Heart left ventricle (tissue), 16 donors: ENCODE measurements around the gene SBSN. TPM values are rescaled to one million over a fixed set of nuclear protein-coding genes. Genes with fewer than 3 reads are reported as not detected.
"Not testable (repeated sequence)": the region's sequence is repeated elsewhere in the genome, so short reads cannot be mapped to it uniquely, and the experiment has no call there.

ENCODE experiments used
- ATAC-seq, 4 donors: fragments of 200-7000 bp; cut with Tn5 transposase; one replicate each; pipeline ENCODE4 v1.9.1; 2020 to 2022; ENCODE audit warnings: moderate library complexity in 4 of 4, mild to moderate bottlenecking in 3 of 4, moderate number of reproducible peaks in 1 of 4
- DNase-seq, 5 donors: peaks; one replicate each; pipeline ENCODE4 v3.0.0-alpha.2; 2020
- H3K27ac ChIP-seq, 12 donors: fragments of 200-600 bp; sonication (generic) in 4 of 12; one replicate each; pipeline versions ENCODE4 v1.5.0 to v1.8.0; 2016 to 2022; ENCODE audit warnings: mild to moderate bottlenecking in 2 of 12
- H3K27me3 ChIP-seq, 9 donors: fragments of 200-600 bp; sonication (generic) in 2 of 9; one replicate each; pipeline versions ENCODE4 v1.5.1 to v1.8.0; 2016 to 2022; ENCODE audit warnings: mild to moderate bottlenecking in 3 of 9
- H3K36me3 ChIP-seq, 9 donors: fragments of 200-600 bp; sonication (generic) in 2 of 9; one replicate each; pipeline versions ENCODE4 v1.5.0 to v1.8.0; 2018 to 2022; ENCODE audit warnings: mild to moderate bottlenecking in 2 of 9
- H3K4me1 ChIP-seq, 12 donors: fragments of 200-600 bp; sonication (generic) in 4 of 12; one replicate each; pipeline versions ENCODE4 v1.5.0 to v1.8.0; 2016 to 2022; ENCODE audit warnings: mild to moderate bottlenecking in 3 of 12
- H3K4me3 ChIP-seq, 12 donors: fragments of 200-600 bp; sonication (generic) in 4 of 12; one replicate each; pipeline versions ENCODE4 v1.5.0 to v1.8.0; 2017 to 2022; ENCODE audit warnings: mild to moderate bottlenecking in 9 of 12, moderate library complexity in 4 of 12
- H3K9me3 ChIP-seq, 12 donors: fragments of 200-600 bp; sonication (generic) in 4 of 12; one replicate each; pipeline versions ENCODE4 v1.5.0 to v1.8.0; 2016 to 2022; ENCODE audit warnings: mild to moderate bottlenecking in 1 of 12
- CTCF ChIP-seq, 12 donors: fragments of 200-600 bp; sonication (generic) in 4 of 12; IDR thresholded peaks; one replicate each; pipeline versions ENCODE4 v1.5.0 to v1.8.0; 2018 to 2022; ENCODE audit warnings: antibody characterized with exemption in 12 of 12, mild to moderate bottlenecking in 5 of 12
- POLR2A ChIP-seq, 2 donors: fragments of 450-650 bp; IDR thresholded peaks; one replicate each; pipeline ENCODE4 v1.6.1; 2017; ENCODE audit warnings: antibody characterized with exemption in 2 of 2, mild to moderate bottlenecking in 2 of 2, moderate library complexity in 2 of 2
- WGBS, 4 donors: extraction: QIAGEN DNeasy Blood & Tissue Kit in 2 of 4; methylation state at CpG; one replicate each; pipeline versions ENCODE4 v1.1.5 to v1.1.7; 2013 to 2018; 5-methylcytosine and 5-hydroxymethylcytosine counted together
- intact Hi-C, 10 donors: fragments of 100-400 bp; cut with DNase I; formaldehyde crosslinking; loops; one replicate each; pipeline versions ENCODE4 v1.11.1 to v1.14.2; 2022
- polyA plus RNA-seq, 2 donors: library from polyadenylated mRNA; stranded (reverse); fragments of 200-250 nt; gene quantifications; one replicate each; pipeline ENCODE4 v1.2.3, GENCODE V29; 2013
- total RNA-seq, 9 donors: library from RNA; depleted of rRNA in 2 of 9; stranded (reverse); fragments of >200 nt in 2 of 9; fragmentation: NEBNext Ultra II Directional in 3 of 9; extraction: Animal tissue kit (Norgen Biotek cat#: 25700) in 3 of 9; gene quantifications; one replicate each; pipeline versions ENCODE4 v1.1.0 to v1.2.4, GENCODE V29; 2016 to 2023
- donor health status: ischemic (EF 13 %, LVEDD 7.1; RV severe dilation, severe dysfunction).
- donor health status: healthy with polysubstance abuse.
- donor health status: DM: no; HTN: yes; CAD: no.
- donor health status: DM: no; HTN: no; CAD: no.
- donor health status: ischemic (EF 25% LVEDD 6.9; RV normal size, moderate dysfunction).
- donor health status: ischemic (EF 25% LVEDD 5.7; RV mildly dilated, moderate dysfunction).
- donor health status: healthy.
- donor health status: DM: yes; HTN: yes; CAD: no.
- donor health status: ischemic (EF 35%, LVEDD 5.7; RV mildly dilated, moderate dysfunction).
- donor health status: nonischemic (EF 11% LVEDD 7.7; RV severe dilation, severe dysfunction).
- donor health status: DM: yes; HTN: yes; CAD: no.
- donor health status: PGD.
- donor health status: ischemic (EF 29% LVEDD 5.4; RV normal size, mild dysfunction).
- donor health status: nonischemic (EF 23%, LVEDD 6.1; RV moderate dilation, normal function).

SBSN gene
- total and polyA plus RNA-seq, 11 donors: not detected

- H3K27ac ChIP-seq: no peak overlapping the region
- no peaks in the 10 kb centered on the region for H3K4me1 ChIP-seq
- no peak overlapping the region for H3K4me3 ChIP-seq
- no peaks in the 10 kb centered on the region for H3K36me3 ChIP-seq
- WGBS, 4 donors: 53 to 69% (median 62%) methylated on average over 21 of the region's 21 CpGs
- no peak for ATAC-seq
- TF ChIP-seq POLR2A (IDR thresholded peaks at IDR 0.05) (no peak), CTCF (IDR thresholded peaks at IDR 0.05) (no peak)
- no peaks in the 10 kb centered on the region for H3K27me3 ChIP-seq
- no peaks in the 10 kb centered on the region for H3K9me3 ChIP-seq
- intact Hi-C loops: no loop called here
- DNase-seq: no peak
Measured at GRCh38 chr19:35478794-35479677, 49.1 kb downstream of the SBSN start.

- intact Hi-C loops: no loop called here
- Histone ChIP-seq H3K4me1 (no peaks in the 10 kb centered on the region), H3K9me3 (no peaks in the 10 kb centered on the region), H3K27me3 (no peaks in the 10 kb centered on the region), H3K36me3 (no peaks in the 10 kb centered on the region), H3K4me3 (no peak overlapping the region), H3K27ac (no peak overlapping the region)
- WGBS, 4 donors: 52 to 65% (median 55%) methylated on average over 4 of the region's 4 CpGs
- TF ChIP-seq CTCF (IDR thresholded peaks at IDR 0.05): peak in 1 of 12 donors; percentile 12
- TF ChIP-seq POLR2A (IDR thresholded peaks at IDR 0.05): no peak
- no peak for DNase-seq
- ATAC-seq: no peak
Measured at GRCh38 chr19:35476149-35476548, 52.0 kb downstream of the SBSN start.

- H3K36me3 ChIP-seq, intact Hi-C loops, H3K4me1 ChIP-seq, ATAC-seq, H3K27me3 ChIP-seq, H3K27ac ChIP-seq, H3K4me3 ChIP-seq, H3K9me3 ChIP-seq, DNase-seq: not testable (repeated sequence)
- 86 to 96% (median 94%) methylated on average over 7 of the region's 7 CpGs for WGBS, 4 donors
Measured at GRCh38 chr19:35474594-35474993, 53.5 kb downstream of the SBSN start.

GRCh38 chr19:35474104-35474503 is 54.0 kb downstream of the SBSN start:
- Histone ChIP-seq H3K27me3 (no peaks in the 10 kb centered on the region), H3K27ac (no peak overlapping the region), H3K9me3 (no peaks in the 10 kb centered on the region), H3K4me1 (no peaks in the 10 kb centered on the region), H3K4me3 (no peak overlapping the region), H3K36me3 (no peaks in the 10 kb centered on the region)
- TF ChIP-seq CTCF (IDR thresholded peaks at IDR 0.05): no peak
- WGBS, 4 donors: 91 to 95% (median 94%) methylated on average over 14 of the region's 14 CpGs
- DNase-seq: no peak
- ATAC-seq: no peak
- intact Hi-C loops: no loop called here

Other genes with a start within 250 kb of the SBSN start
- 1 to 10 TPM in 2 of 9 donors, under 1 TPM in 2, not detected in 5; 0.19 to 2.4 (median 1.1) TPM for gene HAMP, start 245.8 kb downstream of the SBSN start, total RNA-seq
- 10 to 100 TPM in 1 of 2 donors, not detected in 1; 22.0 TPM for gene HAMP, start 245.8 kb downstream of the SBSN start, polyA plus RNA-seq
- under 1 TPM in 1 of 9 donors, not detected in 8; 0.72 TPM for gene MAG, start 236.2 kb downstream of the SBSN start, total RNA-seq
- under 1 TPM in 1 of 2 donors, not detected in 1; 0.30 TPM for gene MAG, start 236.2 kb downstream of the SBSN start, polyA plus RNA-seq
- 1 to 10 TPM in 5 of 9 donors, under 1 TPM in 2, not detected in 2; 0.20 to 3.3 (median 1.2) TPM for gene CD22, start 199.1 kb downstream of the SBSN start, total RNA-seq
- under 1 TPM; 0.11 to 0.36 TPM for gene CD22, start 199.1 kb downstream of the SBSN start, polyA plus RNA-seq
- not detected for gene FFAR1, start 180.4 kb downstream of the SBSN start, total RNA-seq
- gene FFAR1, start 180.4 kb downstream of the SBSN start, polyA plus RNA-seq: not detected
- gene FFAR3, start 169.9 kb downstream of the SBSN start, total RNA-seq: under 1 TPM in 1 of 9 donors, not detected in 8; 0.96 TPM
- under 1 TPM; 0.11 to 0.15 TPM for gene FFAR3, start 169.9 kb downstream of the SBSN start, polyA plus RNA-seq
- gene GPR42, start 157.2 kb downstream of the SBSN start, total RNA-seq: not detected
- not detected for gene GPR42, start 157.2 kb downstream of the SBSN start, polyA plus RNA-seq
- 1 to 10 TPM in 2 of 9 donors, under 1 TPM in 6, not detected in 1; 0.12 to 3.4 (median 0.40) TPM for gene FFAR2, start 80.1 kb downstream of the SBSN start, total RNA-seq
- gene FFAR2, start 80.1 kb downstream of the SBSN start, polyA plus RNA-seq: under 1 TPM in 1 of 2 donors, not detected in 1; 0.15 TPM
- not detected for gene KRTDAP, start 37.8 kb downstream of the SBSN start, total RNA-seq
- gene KRTDAP, start 37.8 kb downstream of the SBSN start, polyA plus RNA-seq: not detected
- gene DMKN, start 14.7 kb downstream of the SBSN start, total RNA-seq: 10 to 100 TPM in 7 of 9 donors, 1 to 10 TPM in 2; 7.8 to 26.9 (median 12.1) TPM
- 10 to 100 TPM; 18.2 to 38.8 TPM for gene DMKN, start 14.7 kb downstream of the SBSN start, polyA plus RNA-seq
- not detected for gene GAPDHS, start 5.1 kb upstream of the SBSN start, total RNA-seq
- not detected for gene GAPDHS, start 5.1 kb upstream of the SBSN start, polyA plus RNA-seq
- 100 to 1,000 TPM in 3 of 9 donors, 10 to 100 TPM in 6; 68.9 to 121 (median 81.6) TPM for gene TMEM147, start 17.3 kb upstream of the SBSN start, total RNA-seq
- 100 to 1,000 TPM; 103 to 191 TPM for gene TMEM147, start 17.3 kb upstream of the SBSN start, polyA plus RNA-seq
- not detected for gene ATP4A, start 35.3 kb upstream of the SBSN start, total RNA-seq
- gene ATP4A, start 35.3 kb upstream of the SBSN start, polyA plus RNA-seq: not detected
- not detected for gene PMIS2, start 57.9 kb upstream of the SBSN start, total RNA-seq
- gene PMIS2, start 57.9 kb upstream of the SBSN start, polyA plus RNA-seq: not detected
- 1 to 10 TPM; 1.9 to 9.0 (median 3.9) TPM for gene HAUS5, start 84.4 kb upstream of the SBSN start, total RNA-seq
- gene HAUS5, start 84.4 kb upstream of the SBSN start, polyA plus RNA-seq: 1 to 10 TPM; 3.8 to 4.9 TPM
- gene RBM42, start 100.7 kb upstream of the SBSN start, total RNA-seq: 10 to 100 TPM; 47.4 to 70.0 (median 57.5) TPM
- gene RBM42, start 100.7 kb upstream of the SBSN start, polyA plus RNA-seq: 10 to 100 TPM; 63.1 to 89.2 TPM
- gene ETV2, start 113.4 kb upstream of the SBSN start, total RNA-seq: 1 to 10 TPM in 1 of 9 donors, under 1 TPM in 6, not detected in 2; 0.23 to 1.6 (median 0.62) TPM
- 1 to 10 TPM in 1 of 2 donors, under 1 TPM in 1; 0.46 to 1.3 TPM for gene ETV2, start 113.4 kb upstream of the SBSN start, polyA plus RNA-seq
- 1,000 to 10,000 TPM in 8 of 9 donors, 100 to 1,000 TPM in 1; 944 to 3,219 (median 1,334) TPM for gene COX6B1, start 120.0 kb upstream of the SBSN start, total RNA-seq
- 1,000 to 10,000 TPM; 1,378 to 4,659 TPM for gene COX6B1, start 120.0 kb upstream of the SBSN start, polyA plus RNA-seq
- not detected for gene UPK1A, start 138.2 kb upstream of the SBSN start, total RNA-seq
- gene UPK1A, start 138.2 kb upstream of the SBSN start, polyA plus RNA-seq: not detected
- under 1 TPM in 1 of 9 donors, not detected in 8; 0.24 TPM for gene ZBTB32, start 176.2 kb upstream of the SBSN start, total RNA-seq
- not detected for gene ZBTB32, start 176.2 kb upstream of the SBSN start, polyA plus RNA-seq
- gene KMT2B, start 189.7 kb upstream of the SBSN start, total RNA-seq: 10 to 100 TPM; 11.3 to 24.5 (median 15.7) TPM
- 10 to 100 TPM; 13.9 to 15.8 TPM for gene KMT2B, start 189.7 kb upstream of the SBSN start, polyA plus RNA-seq
- 10 to 100 TPM in 1 of 9 donors, 1 to 10 TPM in 7, under 1 TPM in 1; 0.74 to 25.2 (median 3.6) TPM for gene IGFLR1, start 214.1 kb upstream of the SBSN start, total RNA-seq
- 10 to 100 TPM in 1 of 2 donors, 1 to 10 TPM in 1; 3.4 to 10.8 TPM for gene IGFLR1, start 214.1 kb upstream of the SBSN start, polyA plus RNA-seq
- 10 to 100 TPM; 14.3 to 32.8 (median 20.9) TPM for gene U2AF1L4, start 217.1 kb upstream of the SBSN start, total RNA-seq
- 10 to 100 TPM in 1 of 2 donors, 1 to 10 TPM in 1; 7.2 to 27.1 TPM for gene U2AF1L4, start 217.1 kb upstream of the SBSN start, polyA plus RNA-seq
- 10 to 100 TPM; 25.2 to 69.0 (median 40.9) TPM for gene PSENEN, start 217.3 kb upstream of the SBSN start, total RNA-seq
- 10 to 100 TPM; 52.6 to 95.1 TPM for gene PSENEN, start 217.3 kb upstream of the SBSN start, polyA plus RNA-seq
- 10 to 100 TPM in 3 of 9 donors, 1 to 10 TPM in 6; 3.7 to 12.2 (median 7.6) TPM for gene LIN37, start 220.3 kb upstream of the SBSN start, total RNA-seq
- 10 to 100 TPM; 20.1 to 23.0 TPM for gene LIN37, start 220.3 kb upstream of the SBSN start, polyA plus RNA-seq
- gene HSPB6, start 228.7 kb upstream of the SBSN start, total RNA-seq: 1,000 to 10,000 TPM in 1 of 9 donors, 100 to 1,000 TPM in 8; 226 to 1,012 (median 652) TPM
- 100 to 1,000 TPM; 156 to 457 TPM for gene HSPB6, start 228.7 kb upstream of the SBSN start, polyA plus RNA-seq
- 10 to 100 TPM in 4 of 9 donors, 1 to 10 TPM in 5; 1.9 to 19.7 (median 9.7) TPM for gene PROSER3, start 229.9 kb upstream of the SBSN start, total RNA-seq
- 10 to 100 TPM in 1 of 2 donors, 1 to 10 TPM in 1; 6.0 to 12.8 TPM for gene PROSER3, start 229.9 kb upstream of the SBSN start, polyA plus RNA-seq
- gene ARHGAP33, start 247.3 kb upstream of the SBSN start, total RNA-seq: 1 to 10 TPM in 8 of 9 donors, under 1 TPM in 1; 0.50 to 7.8 (median 5.7) TPM
- gene ARHGAP33, start 247.3 kb upstream of the SBSN start, polyA plus RNA-seq: 1 to 10 TPM; 3.2 to 3.4 TPM